ENCODE data around the gene RBM22. TPM values are rescaled to one million over a fixed set of nuclear protein-coding genes. Genes with fewer than 3 reads are reported as not detected.

The RBM22 gene
- total and polyA plus RNA-seq, 4 donors = 27.2 to 49.9 (median 38.6) TPM

- Histone ChIP-seq H3K9ac (ENCODE audit: insufficient read depth in 1 of 2, low read length in 2 of 2) (no peak overlapping the region), H3K27me3 (ENCODE audit: control insufficient read depth in 3 of 3, insufficient read depth in 3 of 3, low read length in 2 of 3) (peaks cover 0 to 10% (median 0%) of the 10 kb centered on the region in 3 donors), H3K4me3 (no peak overlapping the region), H3K4me1 (ENCODE audit: control insufficient read depth in 5 of 5, insufficient read depth in 5 of 5, low read length in 5 of 5) (peaks cover 0 to 26% (median 7%) of the 10 kb centered on the region in 5 donors), H3K27ac (ENCODE audit: low read depth in 1 of 2, low read length in 1 of 2) (no peak overlapping the region), H3K36me3 (ENCODE audit: control insufficient read depth in 4 of 4, insufficient read depth in 4 of 4, low read length in 4 of 4) (no peaks in the 10 kb centered on the region), H3K9me3 (ENCODE audit: control insufficient read depth in 4 of 4, insufficient read depth in 3 of 4, low read length in 3 of 4) (no peaks in the 10 kb centered on the region)
- no peak for ATAC-seq (ENCODE audit: insufficient read depth, low FRiP score)
- TF ChIP-seq CTCF (IDR thresholded peaks at IDR 0.05; ENCODE audit: control extremely low read depth, extremely low read depth) = no peak
- 81 to 90% methylated on average over 14 of the region's 14 CpGs for WGBS, 2 donors
- DNase-seq = no peak
Measured at GRCh38 chr5:150670275-150670947, 30.5 kb downstream of the RBM22 start.

GRCh38 chr5:150665044-150665443 is 35.8 kb downstream of the RBM22 start:
- Histone ChIP-seq H3K27ac (ENCODE audit: low read depth in 1 of 2, low read length in 1 of 2) (no peak overlapping the region), H3K4me1 (ENCODE audit: control insufficient read depth in 5 of 5, insufficient read depth in 5 of 5, low read length in 5 of 5) (no peaks in the 10 kb centered on the region), H3K27me3 (ENCODE audit: control insufficient read depth in 3 of 3, insufficient read depth in 3 of 3, low read length in 2 of 3) (no peaks in the 10 kb centered on the region), H3K9ac (ENCODE audit: insufficient read depth in 1 of 2, low read length in 2 of 2) (no peak overlapping the region), H3K36me3 (ENCODE audit: control insufficient read depth in 4 of 4, insufficient read depth in 4 of 4, low read length in 4 of 4) (no peaks in the 10 kb centered on the region), H3K9me3 (ENCODE audit: control insufficient read depth in 4 of 4, insufficient read depth in 3 of 4, low read length in 3 of 4) (no peaks in the 10 kb centered on the region), H3K4me3 (no peak overlapping the region)
- 69 to 76% methylated on average over 12 of the region's 12 CpGs for WGBS, 2 donors
- no peak for TF ChIP-seq CTCF (IDR thresholded peaks at IDR 0.05; ENCODE audit: control extremely low read depth, extremely low read depth)
- ATAC-seq (ENCODE audit: insufficient read depth, low FRiP score) (no peak), DNase-seq (peak in 1 of 3 donors; percentile 37)

DNA sequence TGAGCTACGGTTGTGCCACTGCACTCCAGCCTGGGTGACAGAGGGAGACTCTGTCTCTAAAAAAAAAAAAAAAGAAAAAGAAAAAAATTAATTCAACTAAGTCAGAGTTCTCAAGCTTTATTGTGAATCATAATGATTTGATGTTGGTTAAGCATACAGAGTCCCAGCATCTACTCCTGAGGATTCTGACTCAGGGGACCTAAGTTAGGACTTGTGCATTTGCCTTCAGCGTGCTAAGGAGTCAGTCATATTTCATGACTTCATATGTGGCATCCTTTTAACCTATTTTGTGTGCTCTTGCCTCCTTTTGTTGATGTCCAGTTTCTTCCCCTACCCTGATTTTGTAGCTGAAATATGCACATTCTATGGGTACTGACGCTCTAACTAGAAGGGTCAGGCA is 36.9 kb downstream of the RBM22 start:
- no peak for TF ChIP-seq CTCF (IDR thresholded peaks at IDR 0.05; ENCODE audit: control extremely low read depth, extremely low read depth)
- no peaks in the 10 kb centered on the region for H3K4me1 ChIP-seq (ENCODE audit: control insufficient read depth in 5 of 5, insufficient read depth in 5 of 5, low read length in 5 of 5)
- H3K36me3 ChIP-seq (ENCODE audit: control insufficient read depth in 4 of 4, insufficient read depth in 4 of 4, low read length in 4 of 4) = no peaks in the 10 kb centered on the region
- ATAC-seq (ENCODE audit: insufficient read depth, low FRiP score) (no peak), DNase-seq (no peak)
- no peak overlapping the region for H3K27ac ChIP-seq (ENCODE audit: low read depth in 1 of 2, low read length in 1 of 2)
- WGBS, 2 donors = 94 to 98% methylated on average over 3 of the region's 3 CpGs
- no peak overlapping the region for H3K9ac ChIP-seq (ENCODE audit: insufficient read depth in 1 of 2, low read length in 2 of 2)
- no peak overlapping the region for H3K4me3 ChIP-seq
- H3K9me3 ChIP-seq (ENCODE audit: control insufficient read depth in 4 of 4, insufficient read depth in 3 of 4, low read length in 3 of 4) = no peaks in the 10 kb centered on the region
- no peaks in the 10 kb centered on the region for H3K27me3 ChIP-seq (ENCODE audit: control insufficient read depth in 3 of 3, insufficient read depth in 3 of 3, low read length in 2 of 3)
